Liver (tissue), 9 donors: Measurements from ENCODE around the gene GIGYF1. TPM values are rescaled to one million over a fixed set of nuclear protein-coding genes. Genes with fewer than 3 reads are reported as not detected.

Source experiments
- DNase-seq: peaks from one replicate; pipeline ENCODE4 v3.0.0-alpha.2; 2017; ENCODE audit warnings: low spot score
- H3K27ac ChIP-seq, 2 donors: one replicate each; pipeline ENCODE4 v1.7.0; 2013; ENCODE audit warnings: inconsistent platforms in 2 of 2, low read length in 2 of 2, control low read depth in 1 of 2, low read depth in 1 of 2, mild to moderate bottlenecking in 1 of 2
- H3K27me3 ChIP-seq, 4 donors: one replicate each; pipeline versions ENCODE4 v1.6.1 to v1.7.0; 2013; ENCODE audit warnings: low read length in 3 of 4, inconsistent platforms in 1 of 4, mild to moderate bottlenecking in 1 of 4, moderate library complexity in 1 of 4; ENCODE audit not compliant: control insufficient read depth in 4 of 4, insufficient read depth in 4 of 4
- H3K36me3 ChIP-seq, 4 donors: one replicate each; pipeline versions ENCODE4 v1.6.1 to v1.7.0; 2013; ENCODE audit warnings: low read length in 3 of 4, mild to moderate bottlenecking in 3 of 4, low read depth in 1 of 4, moderate library complexity in 1 of 4; ENCODE audit not compliant: control insufficient read depth in 4 of 4, insufficient read depth in 3 of 4
- H3K4me1 ChIP-seq, 4 donors: one replicate each; pipeline versions ENCODE4 v1.6.1 to v1.7.0; 2013; ENCODE audit warnings: low read length in 3 of 4, mild to moderate bottlenecking in 3 of 4, moderate library complexity in 1 of 4; ENCODE audit not compliant: control insufficient read depth in 4 of 4, insufficient read depth in 4 of 4
- H3K4me3 ChIP-seq, 3 donors: one replicate each; pipeline versions ENCODE4 v1.6.1 to v1.7.0; 2013; ENCODE audit warnings: low read length in 3 of 3, control low read depth in 1 of 3, low read depth in 1 of 3, mild to moderate bottlenecking in 1 of 3
- H3K9ac ChIP-seq, 2 donors: one replicate each; pipeline ENCODE4 v1.7.0; 2013; ENCODE audit warnings: low read length in 2 of 2, mild to moderate bottlenecking in 2 of 2, moderate library complexity in 2 of 2, control low read depth in 1 of 2, low read depth in 1 of 2
- H3K9me3 ChIP-seq, 4 donors: one replicate each; pipeline versions ENCODE4 v1.6.1 to v1.7.0; 2013; ENCODE audit warnings: low read length in 3 of 4; ENCODE audit not compliant: control insufficient read depth in 4 of 4
- EGR1 ChIP-seq, 2 donors: IDR thresholded peaks; 2 replicates each; pipeline ENCODE4 v1.6.1; 2016 to 2018; ENCODE audit warnings: antibody characterized with exemption in 2 of 2, low read depth in 2 of 2
- FOXA1 ChIP-seq: IDR thresholded peaks from 2 replicates; pipeline ENCODE4 v1.6.1; 2016; ENCODE audit warnings: antibody characterized with exemption
- FOXA2 ChIP-seq: IDR thresholded peaks from 2 replicates; pipeline ENCODE4 v1.6.1; 2016; ENCODE audit warnings: antibody characterized with exemption
- GABPA ChIP-seq, 2 donors: IDR thresholded peaks in 1 of 2; conservative IDR thresholded peaks in 1 of 2; 2 replicates each; pipeline ENCODE4 v1.6.1; 2016; ENCODE audit warnings: antibody characterized with exemption in 2 of 2, mild to moderate bottlenecking in 1 of 2, moderate library complexity in 1 of 2
- HNF4A ChIP-seq, 2 donors: conservative IDR thresholded peaks; 2 replicates each; pipeline ENCODE4 v1.6.1; 2016; ENCODE audit warnings: antibody characterized with exemption in 2 of 2, mild to moderate bottlenecking in 2 of 2
- HNF4G ChIP-seq: IDR thresholded peaks from 2 replicates; pipeline ENCODE4 v1.6.1; 2016; ENCODE audit warnings: antibody characterized with exemption
- JUND ChIP-seq, 2 donors: IDR thresholded peaks; 2 replicates each; pipeline ENCODE4 v1.6.1; 2016; ENCODE audit warnings: antibody characterized with exemption in 2 of 2
- NR2F2 ChIP-seq: IDR thresholded peaks from 2 replicates; pipeline ENCODE4 v1.6.1; 2016; ENCODE audit warnings: antibody characterized with exemption
- RAD21 ChIP-seq, 2 donors: IDR thresholded peaks; 2 replicates each; pipeline ENCODE4 v1.6.1; 2016; ENCODE audit warnings: antibody characterized with exemption in 2 of 2, mild to moderate bottlenecking in 2 of 2
- RXRA ChIP-seq, 2 donors: IDR thresholded peaks; 2 replicates each; pipeline ENCODE4 v1.6.1; 2017 to 2018; ENCODE audit warnings: antibody characterized with exemption in 2 of 2, mild to moderate bottlenecking in 1 of 2
- SP1 ChIP-seq: IDR thresholded peaks from 2 replicates; pipeline ENCODE4 v1.6.1; 2018; ENCODE audit warnings: antibody characterized with exemption, mild to moderate bottlenecking
- TAF1 ChIP-seq: conservative IDR thresholded peaks from 2 replicates; pipeline ENCODE4 v1.6.1; 2016; ENCODE audit warnings: antibody characterized with exemption, mild to moderate bottlenecking
- YY1 ChIP-seq: IDR thresholded peaks from 2 replicates; pipeline ENCODE4 v1.6.1; 2016; ENCODE audit warnings: antibody characterized with exemption, mild to moderate bottlenecking
- WGBS: extraction: QIAGEN DNeasy Blood & Tissue Kit; methylation state at CpG from one replicate; pipeline ENCODE4 v1.1.7; 2013; 5-methylcytosine and 5-hydroxymethylcytosine counted together
- polyA plus RNA-seq, 2 donors: library from polyadenylated mRNA; stranded (reverse) in 1 of 2; unstranded in 1 of 2; fragments of 200-250 nt in 1 of 2; fragments of >200 nt in 1 of 2; fragmentation: Nextera tagmentation in 1 of 2; extraction: Ambion mirVana in 1 of 2; gene quantifications; one replicate each; pipeline versions ENCODE4 v1.2.1 to v1.2.3, GENCODE V29; 2013 to 2015
- total RNA-seq, 2 donors: library from RNA; depleted of rRNA; stranded (reverse); fragments of >200 nt; gene quantifications; one replicate each; pipeline ENCODE4 v1.2.3, GENCODE V29; 2014
- TF ChIP-seq, protein P1 (sequence below): IDR thresholded peaks from 2 replicates; pipeline ENCODE4 v1.6.1; 2016; ENCODE audit warnings: antibody characterized with exemption
- TF ChIP-seq, protein P2 (sequence below): fragments of 150-350 bp; IDR thresholded peaks from 2 replicates; pipeline ENCODE4 v1.5.1; 2017; ENCODE audit warnings: improper control_type of control experiment, low read depth, low read length; ENCODE audit not compliant: missing input control
- TF ChIP-seq, protein P3 (sequence below): IDR thresholded peaks from 2 replicates; pipeline ENCODE4 v1.6.1; 2016; ENCODE audit warnings: antibody characterized with exemption
- TF ChIP-seq, protein P4 (sequence below): IDR thresholded peaks from 2 replicates; pipeline ENCODE4 v1.6.1; 2016; ENCODE audit warnings: antibody characterized with exemption, mild to moderate bottlenecking
- donor health status: healthy.
- donor health status: healthy.
- donor health status: healthy.
- donor health status: healthy.
- donor health status: healthy.

The GIGYF1 gene
- total and polyA plus RNA-seq, 4 donors: 6.8 to 12.7 (median 10.1) TPM

DNA sequence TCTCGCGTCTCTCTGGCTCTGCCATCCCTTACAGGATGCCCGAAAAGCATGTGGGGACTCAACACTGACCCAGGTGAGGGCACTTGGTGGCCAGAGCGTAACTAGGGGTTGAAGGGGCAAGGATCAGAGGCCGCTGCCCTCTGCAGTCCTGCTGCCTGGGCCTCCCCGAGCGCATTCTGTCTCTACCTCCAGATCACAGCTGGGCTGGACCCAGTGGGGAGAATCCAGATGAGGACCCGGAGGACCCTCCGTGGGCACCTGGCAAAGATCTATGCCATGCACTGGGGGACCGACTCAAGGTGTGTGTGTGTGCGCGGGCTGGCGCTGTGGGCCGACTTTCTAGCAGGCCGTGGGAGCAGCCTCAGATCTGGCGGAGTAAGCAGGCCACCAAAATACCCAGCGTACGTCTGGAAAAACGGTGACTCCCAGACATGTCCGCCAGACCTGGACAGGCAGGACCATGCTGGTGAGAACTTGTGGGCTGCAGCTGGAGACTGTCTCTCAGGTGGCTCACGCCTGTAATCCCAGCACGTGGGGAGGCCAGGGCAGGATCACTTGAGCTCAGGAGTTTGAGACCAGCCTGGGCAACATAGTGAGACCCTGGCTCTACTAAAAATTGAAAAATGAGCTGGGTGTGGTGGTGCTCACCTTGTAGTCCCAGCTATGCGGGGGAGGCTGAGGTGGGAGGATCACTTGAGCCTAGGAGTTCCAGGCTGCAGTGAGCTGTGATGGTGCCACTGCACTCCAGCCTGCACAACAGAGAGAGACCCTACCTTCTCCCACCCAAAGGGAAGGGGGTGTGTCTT is 17.3 kb downstream of the GIGYF1 start (continued):
- TF ChIP-seq, protein P1, sequence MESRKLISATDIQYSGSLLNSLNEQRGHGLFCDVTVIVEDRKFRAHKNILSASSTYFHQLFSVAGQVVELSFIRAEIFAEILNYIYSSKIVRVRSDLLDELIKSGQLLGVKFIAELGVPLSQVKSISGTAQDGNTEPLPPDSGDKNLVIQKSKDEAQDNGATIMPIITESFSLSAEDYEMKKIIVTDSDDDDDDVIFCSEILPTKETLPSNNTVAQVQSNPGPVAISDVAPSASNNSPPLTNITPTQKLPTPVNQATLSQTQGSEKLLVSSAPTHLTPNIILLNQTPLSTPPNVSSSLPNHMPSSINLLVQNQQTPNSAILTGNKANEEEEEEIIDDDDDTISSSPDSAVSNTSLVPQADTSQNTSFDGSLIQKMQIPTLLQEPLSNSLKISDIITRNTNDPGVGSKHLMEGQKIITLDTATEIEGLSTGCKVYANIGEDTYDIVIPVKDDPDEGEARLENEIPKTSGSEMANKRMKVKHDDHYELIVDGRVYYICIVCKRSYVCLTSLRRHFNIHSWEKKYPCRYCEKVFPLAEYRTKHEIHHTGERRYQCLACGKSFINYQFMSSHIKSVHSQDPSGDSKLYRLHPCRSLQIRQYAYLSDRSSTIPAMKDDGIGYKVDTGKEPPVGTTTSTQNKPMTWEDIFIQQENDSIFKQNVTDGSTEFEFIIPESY: no peak
- TF ChIP-seq RXRA (IDR thresholded peaks at IDR 0.05): peak; percentile 55 to 58
- TF ChIP-seq FOXA1: no peak

DNA sequence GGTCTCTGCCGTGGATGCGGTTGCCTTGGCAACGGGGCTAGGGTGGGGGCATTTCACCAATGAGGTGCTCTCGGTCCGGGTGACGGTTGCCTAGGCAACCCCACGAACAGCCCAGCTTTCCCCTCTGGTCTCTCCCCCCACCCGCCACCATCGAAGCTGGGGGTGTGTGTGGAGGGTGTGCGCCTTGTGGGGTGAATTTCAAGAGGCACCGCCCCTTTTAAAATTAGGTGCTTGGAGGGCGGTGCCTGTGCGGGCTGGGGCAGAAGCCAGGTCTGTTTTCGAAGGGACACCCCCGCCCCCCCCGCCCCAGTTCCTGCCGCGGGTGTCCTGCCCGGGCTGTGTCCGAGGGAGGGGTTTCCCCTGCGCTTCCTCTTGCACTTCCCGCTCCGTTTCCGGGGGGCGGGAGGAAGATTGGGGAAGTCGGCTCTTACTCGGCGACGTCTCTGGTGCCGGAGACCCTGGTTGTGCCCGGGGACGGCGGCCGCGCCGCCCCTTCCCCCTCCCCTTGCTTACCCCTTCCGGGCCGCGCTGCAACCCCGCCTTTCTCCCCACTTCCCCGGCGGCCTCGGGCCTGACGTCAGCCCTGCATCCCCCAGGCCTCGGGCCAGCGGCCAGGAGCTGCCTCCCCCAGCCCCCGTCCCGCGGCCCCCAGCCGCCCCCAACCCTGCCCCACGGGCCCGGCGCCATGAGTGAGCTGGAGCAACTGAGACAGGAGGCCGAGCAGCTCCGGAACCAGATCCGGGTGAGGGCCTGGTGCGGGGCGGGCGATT is 18.3 kb downstream of the GIGYF1 start:
- no peaks in the 10 kb centered on the region for H3K27me3 ChIP-seq

DNA sequence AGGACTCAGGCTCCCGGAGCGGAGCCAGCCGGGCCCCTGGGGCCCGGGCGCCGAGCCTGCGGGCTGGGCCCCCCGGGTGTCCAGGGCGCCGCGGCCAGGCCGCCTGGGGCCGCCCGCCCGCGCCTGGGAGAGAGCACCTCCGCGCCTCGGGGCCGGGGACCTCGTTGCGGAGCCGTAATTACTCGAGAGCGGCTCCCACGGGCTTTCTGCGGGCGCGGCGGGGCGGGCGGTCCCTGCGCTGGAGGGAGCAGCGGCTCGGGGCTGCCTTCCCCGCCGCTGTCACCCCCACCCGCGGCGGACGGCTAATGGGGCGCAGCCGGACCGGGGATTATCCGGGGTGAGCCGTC is 19.0 kb downstream of the GIGYF1 start:
- under 1% methylated on average over 46 of the region's 46 CpGs for WGBS
- peak overlapping the region in 1 of 2 donors; percentile 77 for H3K9ac ChIP-seq
- H3K4me3 ChIP-seq: peak overlapping the region; percentile 81 to 92 (median 91)
- H3K4me1 ChIP-seq: peaks cover 0 to 11% (median 8%) of the 10 kb centered on the region in 4 donors
- no peaks in the 10 kb centered on the region for H3K9me3 ChIP-seq
- no peak for TF ChIP-seq JUND (IDR thresholded peaks at IDR 0.05)
- TF ChIP-seq SP1: no peak
- TF ChIP-seq TAF1: no peak
- no peak for TF ChIP-seq FOXA1
- no peak for TF ChIP-seq RXRA (IDR thresholded peaks at IDR 0.05)
- no peak for TF ChIP-seq YY1
- no peak for TF ChIP-seq HNF4A (conservative IDR thresholded peaks at IDR 0.05)
- TF ChIP-seq, protein P2, sequence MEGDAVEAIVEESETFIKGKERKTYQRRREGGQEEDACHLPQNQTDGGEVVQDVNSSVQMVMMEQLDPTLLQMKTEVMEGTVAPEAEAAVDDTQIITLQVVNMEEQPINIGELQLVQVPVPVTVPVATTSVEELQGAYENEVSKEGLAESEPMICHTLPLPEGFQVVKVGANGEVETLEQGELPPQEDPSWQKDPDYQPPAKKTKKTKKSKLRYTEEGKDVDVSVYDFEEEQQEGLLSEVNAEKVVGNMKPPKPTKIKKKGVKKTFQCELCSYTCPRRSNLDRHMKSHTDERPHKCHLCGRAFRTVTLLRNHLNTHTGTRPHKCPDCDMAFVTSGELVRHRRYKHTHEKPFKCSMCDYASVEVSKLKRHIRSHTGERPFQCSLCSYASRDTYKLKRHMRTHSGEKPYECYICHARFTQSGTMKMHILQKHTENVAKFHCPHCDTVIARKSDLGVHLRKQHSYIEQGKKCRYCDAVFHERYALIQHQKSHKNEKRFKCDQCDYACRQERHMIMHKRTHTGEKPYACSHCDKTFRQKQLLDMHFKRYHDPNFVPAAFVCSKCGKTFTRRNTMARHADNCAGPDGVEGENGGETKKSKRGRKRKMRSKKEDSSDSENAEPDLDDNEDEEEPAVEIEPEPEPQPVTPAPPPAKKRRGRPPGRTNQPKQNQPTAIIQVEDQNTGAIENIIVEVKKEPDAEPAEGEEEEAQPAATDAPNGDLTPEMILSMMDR: no peak
- TF ChIP-seq FOXA2: no peak
- TF ChIP-seq, protein P3, sequence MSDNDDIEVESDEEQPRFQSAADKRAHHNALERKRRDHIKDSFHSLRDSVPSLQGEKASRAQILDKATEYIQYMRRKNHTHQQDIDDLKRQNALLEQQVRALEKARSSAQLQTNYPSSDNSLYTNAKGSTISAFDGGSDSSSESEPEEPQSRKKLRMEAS: no peak
- TF ChIP-seq HNF4G: no peak
- TF ChIP-seq, protein P4, sequence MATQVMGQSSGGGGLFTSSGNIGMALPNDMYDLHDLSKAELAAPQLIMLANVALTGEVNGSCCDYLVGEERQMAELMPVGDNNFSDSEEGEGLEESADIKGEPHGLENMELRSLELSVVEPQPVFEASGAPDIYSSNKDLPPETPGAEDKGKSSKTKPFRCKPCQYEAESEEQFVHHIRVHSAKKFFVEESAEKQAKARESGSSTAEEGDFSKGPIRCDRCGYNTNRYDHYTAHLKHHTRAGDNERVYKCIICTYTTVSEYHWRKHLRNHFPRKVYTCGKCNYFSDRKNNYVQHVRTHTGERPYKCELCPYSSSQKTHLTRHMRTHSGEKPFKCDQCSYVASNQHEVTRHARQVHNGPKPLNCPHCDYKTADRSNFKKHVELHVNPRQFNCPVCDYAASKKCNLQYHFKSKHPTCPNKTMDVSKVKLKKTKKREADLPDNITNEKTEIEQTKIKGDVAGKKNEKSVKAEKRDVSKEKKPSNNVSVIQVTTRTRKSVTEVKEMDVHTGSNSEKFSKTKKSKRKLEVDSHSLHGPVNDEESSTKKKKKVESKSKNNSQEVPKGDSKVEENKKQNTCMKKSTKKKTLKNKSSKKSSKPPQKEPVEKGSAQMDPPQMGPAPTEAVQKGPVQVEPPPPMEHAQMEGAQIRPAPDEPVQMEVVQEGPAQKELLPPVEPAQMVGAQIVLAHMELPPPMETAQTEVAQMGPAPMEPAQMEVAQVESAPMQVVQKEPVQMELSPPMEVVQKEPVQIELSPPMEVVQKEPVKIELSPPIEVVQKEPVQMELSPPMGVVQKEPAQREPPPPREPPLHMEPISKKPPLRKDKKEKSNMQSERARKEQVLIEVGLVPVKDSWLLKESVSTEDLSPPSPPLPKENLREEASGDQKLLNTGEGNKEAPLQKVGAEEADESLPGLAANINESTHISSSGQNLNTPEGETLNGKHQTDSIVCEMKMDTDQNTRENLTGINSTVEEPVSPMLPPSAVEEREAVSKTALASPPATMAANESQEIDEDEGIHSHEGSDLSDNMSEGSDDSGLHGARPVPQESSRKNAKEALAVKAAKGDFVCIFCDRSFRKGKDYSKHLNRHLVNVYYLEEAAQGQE: no peak
- H3K27me3 ChIP-seq: no peaks in the 10 kb centered on the region
- H3K36me3 ChIP-seq: peaks cover 9 to 26% (median 14%) of the 10 kb centered on the region in 4 donors
- H3K27ac ChIP-seq: peak overlapping the region; percentile 94 to 100
- no peak for DNase-seq

More for the DNA sequence above, 18.3 kb downstream of the GIGYF1 start:
- 5% methylated on average over 59 of the region's 59 CpGs for WGBS
- Histone ChIP-seq H3K9me3 (no peaks in the 10 kb centered on the region), H3K9ac (no peak overlapping the region), H3K27ac (peak overlapping the region; percentile 94 to 100), H3K36me3 (peaks cover 9 to 27% (median 14%) of the 10 kb centered on the region in 4 donors), H3K4me3 (peak overlapping the region; percentile 6 to 92 (median 63)), H3K4me1 (peaks cover 0 to 12% (median 8%) of the 10 kb centered on the region in 4 donors)
- DNase-seq: peak; percentile 76
- TF ChIP-seq FOXA2 (no peak), GABPA (IDR thresholded peaks at IDR 0.05 in 1 of 2, conservative IDR thresholded peaks at IDR 0.05 in 1 of 2) (peak in 1 of 2 donors; percentile 57), RAD21 (IDR thresholded peaks at IDR 0.05) (no peak), YY1 (no peak), EGR1 (IDR thresholded peaks at IDR 0.05; ENCODE audit: low read depth in 2 of 2) (peak; percentile 76 to 79), SP1 (peak; percentile 35), JUND (IDR thresholded peaks at IDR 0.05) (no peak), RXRA (IDR thresholded peaks at IDR 0.05) (no peak), NR2F2 (no peak)
- TF ChIP-seq, protein P3: no peak
